ACC112 (cell line): Measurements from ENCODE around the gene C4orf54.

Experiments
- H2AFZ ChIP-seq: fragments of 200-600 bp; sonication (generic); one replicate; pipeline ENCODE4 v1.6.0; 2017; ENCODE audit warnings: antibody characterized with exemption, low read length; ENCODE audit not compliant: unreplicated experiment
- H3K27ac ChIP-seq: fragments of 200-600 bp; sonication (generic); 2 replicates; pipeline ENCODE4 v1.5.1; 2014; ENCODE audit warnings: low read depth, mild to moderate bottlenecking, antibody characterized with exemption, low read length, moderate library complexity
- H3K27me3 ChIP-seq: fragments of 200-600 bp; sonication (generic); 2 replicates; pipeline ENCODE4 v1.6.1; 2014; ENCODE audit warnings: mild to moderate bottlenecking, antibody characterized with exemption, low read length, moderate library complexity, mixed read lengths; ENCODE audit not compliant: insufficient read depth
- H3K36me3 ChIP-seq: fragments of 200-600 bp; sonication (generic); 2 replicates; pipeline ENCODE4 v1.6.1; 2016; ENCODE audit warnings: mild to moderate bottlenecking, antibody characterized with exemption, low read length, moderate library complexity, mixed read lengths; ENCODE audit not compliant: insufficient read depth
- H3K4me1 ChIP-seq: fragments of 200-600 bp; sonication (generic); one replicate; pipeline ENCODE4 v1.6.1; 2016; ENCODE audit warnings: low read length, mixed read lengths; ENCODE audit not compliant: insufficient read depth, unreplicated experiment, control insufficient read depth
- H3K4me3 ChIP-seq: fragments of 200-600 bp; sonication (generic); 2 replicates; pipeline ENCODE4 v1.5.1; 2014; ENCODE audit warnings: mild to moderate bottlenecking, low read depth, low read length
- H3K79me2 ChIP-seq: fragments of 200-600 bp; sonication (generic); one replicate; pipeline ENCODE4 v1.6.0; 2016; ENCODE audit warnings: low read length; ENCODE audit not compliant: control insufficient read depth, unreplicated experiment, insufficient read depth

The C4orf54 gene

GRCh38 chr4:99642725-99643489 is 14.7 kb downstream of the C4orf54 start:
- Histone ChIP-seq H3K4me1 (no peaks in the 10 kb centered on the region), H3K79me2 (no peaks in the 10 kb centered on the region), H3K27ac (no peak overlapping the region), H3K36me3 (no peaks in the 10 kb centered on the region), H3K27me3 (no peaks in the 10 kb centered on the region), H2AFZ (no peak overlapping the region), H3K4me3 (no peak overlapping the region)

GRCh38 chr4:99640676-99641075 is 17.0 kb downstream of the C4orf54 start:
- no peaks in the 10 kb centered on the region for H3K36me3 ChIP-seq
- no peak overlapping the region for H3K4me3 ChIP-seq
- no peaks in the 10 kb centered on the region for H3K4me1 ChIP-seq
- no peak overlapping the region for H3K27ac ChIP-seq
- H3K79me2 ChIP-seq, result no peaks in the 10 kb centered on the region
- H3K27me3 ChIP-seq, result no peaks in the 10 kb centered on the region
- no peak overlapping the region for H2AFZ ChIP-seq

- Histone ChIP-seq H3K4me1 (no peaks in the 10 kb centered on the region), H3K27me3 (no peaks in the 10 kb centered on the region), H2AFZ (no peak overlapping the region), H3K4me3 (no peak overlapping the region), H3K27ac (no peak overlapping the region), H3K36me3 (no peaks in the 10 kb centered on the region), H3K79me2 (no peaks in the 10 kb centered on the region)
Observed at GRCh38 chr4:99637174-99637573, 20.5 kb downstream of the C4orf54 start.

GRCh38 chr4:99636422-99636821 is 21.2 kb downstream of the C4orf54 start:
- Histone ChIP-seq H3K79me2 (no peaks in the 10 kb centered on the region), H3K36me3 (no peaks in the 10 kb centered on the region), H3K27ac (no peak overlapping the region), H3K4me3 (no peak overlapping the region), H2AFZ (no peak overlapping the region), H3K4me1 (no peaks in the 10 kb centered on the region), H3K27me3 (no peaks in the 10 kb centered on the region; the same call in 1 of the 2 replicates)

GRCh38 chr4:99635601-99636000 is 22.0 kb downstream of the C4orf54 start:
- Histone ChIP-seq H3K27me3 (peaks cover 7% of the 10 kb centered on the region; the same call in 1 of the 2 replicates), H3K4me1 (no peaks in the 10 kb centered on the region), H3K36me3 (no peaks in the 10 kb centered on the region), H3K4me3 (no peak overlapping the region), H2AFZ (no peak overlapping the region), H3K79me2 (no peaks in the 10 kb centered on the region), H3K27ac (no peak overlapping the region)

- no peaks in the 10 kb centered on the region for H3K4me1 ChIP-seq
- no peaks in the 10 kb centered on the region for H3K36me3 ChIP-seq
- H3K79me2 ChIP-seq, result no peaks in the 10 kb centered on the region
- H3K27ac ChIP-seq, result no peak overlapping the region
- H3K27me3 ChIP-seq, result peaks cover 8% of the 10 kb centered on the region; the same call in 1 of the 2 replicates
- H3K4me3 ChIP-seq, result no peak overlapping the region
- H2AFZ ChIP-seq, result no peak overlapping the region
Observed at GRCh38 chr4:99634742-99635360, 22.8 kb downstream of the C4orf54 start.

GRCh38 chr4:99633772-99634171 is 23.9 kb downstream of the C4orf54 start:
- Histone ChIP-seq H3K4me1 (no peaks in the 10 kb centered on the region), H3K4me3 (no peak overlapping the region), H3K36me3 (no peaks in the 10 kb centered on the region), H2AFZ (no peak overlapping the region), H3K27me3 (peaks cover 8% of the 10 kb centered on the region; the same call in 1 of the 2 replicates), H3K27ac (no peak overlapping the region), H3K79me2 (no peaks in the 10 kb centered on the region)

- H3K27ac ChIP-seq, result no peak overlapping the region
- H3K79me2 ChIP-seq, result no peaks in the 10 kb centered on the region
- H3K27me3 ChIP-seq, result peaks cover 8% of the 10 kb centered on the region; the same call in 1 of the 2 replicates
- H2AFZ ChIP-seq, result no peak overlapping the region
- H3K36me3 ChIP-seq, result no peaks in the 10 kb centered on the region
- no peaks in the 10 kb centered on the region for H3K4me1 ChIP-seq
- no peak overlapping the region for H3K4me3 ChIP-seq
Observed at GRCh38 chr4:99630857-99631360, 26.7 kb downstream of the C4orf54 start.

GRCh38 chr4:99629962-99630554 is 27.6 kb downstream of the C4orf54 start:
- Histone ChIP-seq H3K27me3 (peaks cover 8% of the 10 kb centered on the region; the same call in 1 of the 2 replicates), H3K36me3 (no peaks in the 10 kb centered on the region), H3K27ac (no peak overlapping the region), H3K79me2 (no peaks in the 10 kb centered on the region), H3K4me3 (no peak overlapping the region), H3K4me1 (no peaks in the 10 kb centered on the region), H2AFZ (no peak overlapping the region)

GRCh38 chr4:99628040-99628439 is 29.6 kb downstream of the C4orf54 start:
- H3K27ac ChIP-seq, result no peak overlapping the region
- H3K79me2 ChIP-seq, result no peaks in the 10 kb centered on the region
- peaks cover 8% of the 10 kb centered on the region; the same call in 1 of the 2 replicates for H3K27me3 ChIP-seq
- H3K4me3 ChIP-seq, result no peak overlapping the region
- H3K36me3 ChIP-seq, result no peaks in the 10 kb centered on the region
- H3K4me1 ChIP-seq, result no peaks in the 10 kb centered on the region
- no peak overlapping the region for H2AFZ ChIP-seq
